Measurements from ENCODE around the gene VPREB3. TPM values are rescaled to one million over a fixed set of nuclear protein-coding genes. Genes with fewer than 3 reads are reported as not detected.

Gene VPREB3
- total RNA-seq, 1 experiment from 2014 or later = 2.4 TPM

DNA sequence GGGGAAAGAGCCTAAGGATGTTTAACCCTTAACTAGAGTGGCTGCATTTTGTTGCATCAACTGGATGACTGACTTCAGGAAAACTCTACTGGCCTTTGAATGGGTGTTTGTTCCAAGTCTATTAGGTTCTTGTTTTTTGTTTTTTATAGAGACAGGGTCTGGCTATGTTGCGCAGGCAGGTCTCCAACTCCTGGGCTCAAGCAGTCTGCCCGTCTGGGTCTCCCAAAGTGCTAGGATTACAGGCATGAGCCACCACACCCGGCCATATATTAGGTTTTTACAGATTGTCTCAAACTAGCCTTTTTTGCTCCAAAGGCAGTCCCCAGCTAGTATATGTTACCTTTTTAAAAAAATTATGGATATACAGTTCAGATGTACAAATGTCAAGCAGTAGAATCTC is 33.7 kb upstream of the VPREB3 start:
- DNase-seq (ENCODE audit: low read depth, low spot score) (no peak), ATAC-seq (no peak)
- Histone ChIP-seq H3K36me3 (ENCODE audit: control insufficient read depth in 1 of 2, insufficient read depth in 2 of 2, low read length in 2 of 2) (0 out of 4 replicates have a peak, but pooled peaks cover 0 to 5% of the 10 kb centered on the region in 2 experiments), H3K27ac (ENCODE audit: low read depth, low read length) (peak overlapping the region; percentile 98), H3K9ac (ENCODE audit: low read length) (peak overlapping the region; percentile 98), H3K4me1 (ENCODE audit: control insufficient read depth in 1 of 2, insufficient read depth in 2 of 2, low read length in 2 of 2) (peaks cover 14 to 25% of the 10 kb centered on the region in 2 experiments; a peak in 3 of 4 replicates), H3K79me2 (ENCODE audit: insufficient read depth, low read length) (peaks cover 56% of the 10 kb centered on the region), H3K27me3 (ENCODE audit: insufficient read depth, low read length) (no peaks in the 10 kb centered on the region), H3K4me2 (ENCODE audit: low read length) (peak overlapping the region; percentile 92), H3K9me2 (ENCODE audit: insufficient read depth) (no peaks in the 10 kb centered on the region), H4K20me1 (ENCODE audit: insufficient read depth) (peaks cover 8% of the 10 kb centered on the region; the same call in 1 of the 2 replicates), H3K4me3 (replicated peaks in 1 of 2; ENCODE audit: low read depth in 1 of 2, low read length in 2 of 2) (peak overlapping the region; percentile 77 to 89), H2AFZ (ENCODE audit: low read depth, low read length, poor library complexity, severe bottlenecking) (no peak overlapping the region), H3K9me3 (ENCODE audit: control insufficient read depth in 1 of 2, insufficient read depth in 1 of 2, low read depth in 1 of 2, low read length in 2 of 2) (no peaks in the 10 kb centered on the region)
- TF ChIP-seq SP1 (IDR thresholded peaks at IDR 0.05; ENCODE audit: low read depth) (no peak), CBX3 (IDR thresholded peaks at IDR 0.05; ENCODE audit: low read depth) (no peak), SRF (IDR thresholded peaks at IDR 0.05; ENCODE audit: low read depth) (no peak), RAD21 (IDR thresholded peaks at IDR 0.05; ENCODE audit: low read depth) (no peak), TCF7L2 (IDR thresholded peaks at IDR 0.05; ENCODE audit: borderline replicate concordance, extremely low read depth, insufficient read depth, insufficient read length) (no peak)
- TF ChIP-seq, protein P1, sequence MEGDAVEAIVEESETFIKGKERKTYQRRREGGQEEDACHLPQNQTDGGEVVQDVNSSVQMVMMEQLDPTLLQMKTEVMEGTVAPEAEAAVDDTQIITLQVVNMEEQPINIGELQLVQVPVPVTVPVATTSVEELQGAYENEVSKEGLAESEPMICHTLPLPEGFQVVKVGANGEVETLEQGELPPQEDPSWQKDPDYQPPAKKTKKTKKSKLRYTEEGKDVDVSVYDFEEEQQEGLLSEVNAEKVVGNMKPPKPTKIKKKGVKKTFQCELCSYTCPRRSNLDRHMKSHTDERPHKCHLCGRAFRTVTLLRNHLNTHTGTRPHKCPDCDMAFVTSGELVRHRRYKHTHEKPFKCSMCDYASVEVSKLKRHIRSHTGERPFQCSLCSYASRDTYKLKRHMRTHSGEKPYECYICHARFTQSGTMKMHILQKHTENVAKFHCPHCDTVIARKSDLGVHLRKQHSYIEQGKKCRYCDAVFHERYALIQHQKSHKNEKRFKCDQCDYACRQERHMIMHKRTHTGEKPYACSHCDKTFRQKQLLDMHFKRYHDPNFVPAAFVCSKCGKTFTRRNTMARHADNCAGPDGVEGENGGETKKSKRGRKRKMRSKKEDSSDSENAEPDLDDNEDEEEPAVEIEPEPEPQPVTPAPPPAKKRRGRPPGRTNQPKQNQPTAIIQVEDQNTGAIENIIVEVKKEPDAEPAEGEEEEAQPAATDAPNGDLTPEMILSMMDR (IDR thresholded peaks at IDR 0.05 in 2 of 3, conservative IDR thresholded peaks at IDR 0.05 in 1 of 3; ENCODE audit: borderline replicate concordance in 1 of 3, insufficient read depth in 1 of 3, low read depth in 2 of 3, low read length in 2 of 3) = no peak
- ChIA-PET RAD21 (ENCODE audit: low non-redundant PET in 1 of 2, low total read pairs in 2 of 2, uncharacterized antibody in 2 of 2, unreplicated experiment in 2 of 2) (no interaction called here), POLR2A (interaction anchor here (2.6 kb wide), 1 partner anchor 17 kb away, joined by 8 read pairs; no protein-coding TSS in a partner anchor), CTCF (no interaction called here)
- intact Hi-C loops (cut with micrococcal nuclease) = no loop called here
- BruUV-seq (replicated peaks) = TSS peak; percentile 62

DNA sequence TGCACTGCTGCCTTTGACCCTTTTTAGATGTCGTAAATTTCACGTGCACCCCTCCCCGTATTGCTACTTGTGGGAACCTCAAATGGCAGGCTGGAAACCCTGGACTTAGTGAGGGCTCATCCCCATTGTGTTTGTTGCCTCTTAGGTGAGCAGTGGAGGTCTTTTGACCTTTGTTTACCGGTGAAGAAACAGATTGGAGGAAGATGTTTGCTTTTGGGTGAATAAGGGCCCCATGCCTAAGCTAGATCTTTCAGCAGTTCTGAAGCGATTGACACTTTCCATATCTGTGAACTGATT is 33.3 kb upstream of the VPREB3 start:
- 0 out of 4 replicates have a peak, but pooled peaks cover 0 to 5% of the 10 kb centered on the region in 2 experiments for H3K36me3 ChIP-seq (ENCODE audit: control insufficient read depth in 1 of 2, insufficient read depth in 2 of 2, low read length in 2 of 2)
- RAD21 ChIA-PET (ENCODE audit: low non-redundant PET in 1 of 2, low total read pairs in 2 of 2, uncharacterized antibody in 2 of 2, unreplicated experiment in 2 of 2) = no interaction called here
- peak overlapping the region; percentile 98 for H3K9ac ChIP-seq (ENCODE audit: low read length)
- no peaks in the 10 kb centered on the region for H3K27me3 ChIP-seq (ENCODE audit: insufficient read depth, low read length)
- H3K9me3 ChIP-seq (ENCODE audit: control insufficient read depth in 1 of 2, insufficient read depth in 1 of 2, low read depth in 1 of 2, low read length in 2 of 2) = no peaks in the 10 kb centered on the region
- ATAC-seq = peak; percentile 43
- peaks cover 8% of the 10 kb centered on the region; the same call in 1 of the 2 replicates for H4K20me1 ChIP-seq (ENCODE audit: insufficient read depth)
- no peaks in the 10 kb centered on the region for H3K9me2 ChIP-seq (ENCODE audit: insufficient read depth)
- no TSS peak for BruUV-seq (replicated peaks)
- CTCF ChIA-PET = no interaction called here
- H3K79me2 ChIP-seq (ENCODE audit: insufficient read depth, low read length) = peaks cover 52% of the 10 kb centered on the region
- H3K27ac ChIP-seq (ENCODE audit: low read depth, low read length) = peak overlapping the region; percentile 98
- H3K4me2 ChIP-seq (ENCODE audit: low read length) = peak overlapping the region; percentile 92
- no peak for TF ChIP-seq EZH2 (IDR thresholded peaks at IDR 0.05)
- TF ChIP-seq, protein P2, sequence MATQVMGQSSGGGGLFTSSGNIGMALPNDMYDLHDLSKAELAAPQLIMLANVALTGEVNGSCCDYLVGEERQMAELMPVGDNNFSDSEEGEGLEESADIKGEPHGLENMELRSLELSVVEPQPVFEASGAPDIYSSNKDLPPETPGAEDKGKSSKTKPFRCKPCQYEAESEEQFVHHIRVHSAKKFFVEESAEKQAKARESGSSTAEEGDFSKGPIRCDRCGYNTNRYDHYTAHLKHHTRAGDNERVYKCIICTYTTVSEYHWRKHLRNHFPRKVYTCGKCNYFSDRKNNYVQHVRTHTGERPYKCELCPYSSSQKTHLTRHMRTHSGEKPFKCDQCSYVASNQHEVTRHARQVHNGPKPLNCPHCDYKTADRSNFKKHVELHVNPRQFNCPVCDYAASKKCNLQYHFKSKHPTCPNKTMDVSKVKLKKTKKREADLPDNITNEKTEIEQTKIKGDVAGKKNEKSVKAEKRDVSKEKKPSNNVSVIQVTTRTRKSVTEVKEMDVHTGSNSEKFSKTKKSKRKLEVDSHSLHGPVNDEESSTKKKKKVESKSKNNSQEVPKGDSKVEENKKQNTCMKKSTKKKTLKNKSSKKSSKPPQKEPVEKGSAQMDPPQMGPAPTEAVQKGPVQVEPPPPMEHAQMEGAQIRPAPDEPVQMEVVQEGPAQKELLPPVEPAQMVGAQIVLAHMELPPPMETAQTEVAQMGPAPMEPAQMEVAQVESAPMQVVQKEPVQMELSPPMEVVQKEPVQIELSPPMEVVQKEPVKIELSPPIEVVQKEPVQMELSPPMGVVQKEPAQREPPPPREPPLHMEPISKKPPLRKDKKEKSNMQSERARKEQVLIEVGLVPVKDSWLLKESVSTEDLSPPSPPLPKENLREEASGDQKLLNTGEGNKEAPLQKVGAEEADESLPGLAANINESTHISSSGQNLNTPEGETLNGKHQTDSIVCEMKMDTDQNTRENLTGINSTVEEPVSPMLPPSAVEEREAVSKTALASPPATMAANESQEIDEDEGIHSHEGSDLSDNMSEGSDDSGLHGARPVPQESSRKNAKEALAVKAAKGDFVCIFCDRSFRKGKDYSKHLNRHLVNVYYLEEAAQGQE (IDR thresholded peaks at IDR 0.05; ENCODE audit: low read depth) = no peak
- TF ChIP-seq SP1 (IDR thresholded peaks at IDR 0.05; ENCODE audit: low read depth) = peak; percentile 50; the same call in 1 of the 2 replicates
- TF ChIP-seq RAD21 (IDR thresholded peaks at IDR 0.05; ENCODE audit: low read depth) = no peak
- TF ChIP-seq, protein P3, sequence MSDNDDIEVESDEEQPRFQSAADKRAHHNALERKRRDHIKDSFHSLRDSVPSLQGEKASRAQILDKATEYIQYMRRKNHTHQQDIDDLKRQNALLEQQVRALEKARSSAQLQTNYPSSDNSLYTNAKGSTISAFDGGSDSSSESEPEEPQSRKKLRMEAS (IDR thresholded peaks at IDR 0.05) = no peak
- peaks cover 14 to 25% of the 10 kb centered on the region in 2 experiments; a peak in 3 of 4 replicates for H3K4me1 ChIP-seq (ENCODE audit: control insufficient read depth in 1 of 2, insufficient read depth in 2 of 2, low read length in 2 of 2)
- POLR2A ChIA-PET = interaction anchor here (2.6 kb wide), 1 partner anchor 16 kb away, joined by 22 read pairs; the partner anchor contains the start of gene MMP11
- intact Hi-C loops (cut with micrococcal nuclease) = no loop called here
- no peak for DNase-seq (ENCODE audit: low read depth, low spot score)
- H3K4me3 ChIP-seq (replicated peaks in 1 of 2; ENCODE audit: low read depth in 1 of 2, low read length in 2 of 2) = peak overlapping the region; percentile 77 to 89
- no peak overlapping the region for H2AFZ ChIP-seq (ENCODE audit: low read depth, low read length, poor library complexity, severe bottlenecking)

All from HCT116 (cell line).